ENCODE results near the gene BDKRB2.

The BDKRB2 gene

GRCh38 chr14:96189281-96189711, 15.3 kb upstream of the BDKRB2 start:
- TF ChIP-seq TAF1 (IDR thresholded peaks at IDR 0.05; ENCODE audit: borderline replicate concordance, insufficient read depth, low read length) (no peak), POLR2AphosphoS5 (IDR thresholded peaks at IDR 0.05; ENCODE audit: low read depth, low read length) (no peak), FOXP2 (optimal IDR thresholded peaks at IDR 0.05; ENCODE audit: borderline replicate concordance, extremely low read depth, extremely low read length, insufficient read depth) (no peak), REST (IDR thresholded peaks at IDR 0.05; ENCODE audit: insufficient read depth in 1 of 2, low read depth in 2 of 2, low read length in 2 of 2) (no peak), SIN3A (IDR thresholded peaks at IDR 0.05; ENCODE audit: borderline replicate concordance, insufficient read depth, low read length) (no peak)

GRCh38 chr14:96191353-96191752, 13.3 kb upstream of the BDKRB2 start:
- TF ChIP-seq FOXP2 (optimal IDR thresholded peaks at IDR 0.05; ENCODE audit: borderline replicate concordance, extremely low read depth, extremely low read length, insufficient read depth) (no peak), POLR2AphosphoS5 (IDR thresholded peaks at IDR 0.05; ENCODE audit: low read depth, low read length) (no peak), REST (IDR thresholded peaks at IDR 0.05; ENCODE audit: insufficient read depth in 1 of 2, low read depth in 2 of 2, low read length in 2 of 2) (no peak), SIN3A (IDR thresholded peaks at IDR 0.05; ENCODE audit: borderline replicate concordance, insufficient read depth, low read length) (no peak), TAF1 (IDR thresholded peaks at IDR 0.05; ENCODE audit: borderline replicate concordance, insufficient read depth, low read length) (no peak)

- TF ChIP-seq REST (IDR thresholded peaks at IDR 0.05; ENCODE audit: insufficient read depth in 1 of 2, low read depth in 2 of 2, low read length in 2 of 2) = no peak
- no peak for TF ChIP-seq SIN3A (IDR thresholded peaks at IDR 0.05; ENCODE audit: borderline replicate concordance, insufficient read depth, low read length)
- TF ChIP-seq FOXP2 (optimal IDR thresholded peaks at IDR 0.05; ENCODE audit: borderline replicate concordance, extremely low read depth, extremely low read length, insufficient read depth) = no peak
- no peak for TF ChIP-seq TAF1 (IDR thresholded peaks at IDR 0.05; ENCODE audit: borderline replicate concordance, insufficient read depth, low read length)
- TF ChIP-seq POLR2AphosphoS5 (IDR thresholded peaks at IDR 0.05; ENCODE audit: low read depth, low read length) = no peak
Observed at GRCh38 chr14:96191841-96192462, 12.7 kb upstream of the BDKRB2 start.

- TF ChIP-seq TAF1 (IDR thresholded peaks at IDR 0.05; ENCODE audit: borderline replicate concordance, insufficient read depth, low read length) = no peak
- TF ChIP-seq POLR2AphosphoS5 (IDR thresholded peaks at IDR 0.05; ENCODE audit: low read depth, low read length) = no peak
- TF ChIP-seq SIN3A (IDR thresholded peaks at IDR 0.05; ENCODE audit: borderline replicate concordance, insufficient read depth, low read length) = no peak
- TF ChIP-seq FOXP2 (optimal IDR thresholded peaks at IDR 0.05; ENCODE audit: borderline replicate concordance, extremely low read depth, extremely low read length, insufficient read depth) = no peak
- TF ChIP-seq REST (IDR thresholded peaks at IDR 0.05; ENCODE audit: insufficient read depth in 1 of 2, low read depth in 2 of 2, low read length in 2 of 2) = no peak
Observed at GRCh38 chr14:96192975-96193805, 11.4 kb upstream of the BDKRB2 start.

All from PFSK-1 (cell line).